ENCODE results near the gene PKD1L1.

DNA sequence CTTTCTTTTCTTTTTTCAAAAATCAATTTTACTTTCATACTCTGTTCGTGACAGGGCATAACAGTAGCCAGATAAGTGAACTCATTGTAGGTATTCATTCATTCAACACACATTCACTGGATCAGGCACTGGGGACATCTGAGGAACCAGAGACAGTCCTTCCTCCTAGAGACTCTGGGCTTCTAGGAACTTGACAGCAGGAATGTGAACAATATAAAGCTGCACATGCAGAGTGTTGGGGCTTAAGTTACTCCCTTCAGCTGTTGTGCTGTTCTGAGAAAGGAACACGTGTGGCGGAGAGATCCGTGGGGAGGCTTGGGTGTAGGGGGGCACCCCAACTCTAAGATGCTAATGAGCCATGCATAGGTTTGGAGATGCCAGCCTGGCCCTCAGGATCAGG is 120.4 kb downstream of the PKD1L1 start:
- TF ChIP-seq POLR2A (IDR thresholded peaks at IDR 0.05) (no peak), EP300 (IDR thresholded peaks at IDR 0.05) (no peak)
- TF ChIP-seq, protein P1, sequence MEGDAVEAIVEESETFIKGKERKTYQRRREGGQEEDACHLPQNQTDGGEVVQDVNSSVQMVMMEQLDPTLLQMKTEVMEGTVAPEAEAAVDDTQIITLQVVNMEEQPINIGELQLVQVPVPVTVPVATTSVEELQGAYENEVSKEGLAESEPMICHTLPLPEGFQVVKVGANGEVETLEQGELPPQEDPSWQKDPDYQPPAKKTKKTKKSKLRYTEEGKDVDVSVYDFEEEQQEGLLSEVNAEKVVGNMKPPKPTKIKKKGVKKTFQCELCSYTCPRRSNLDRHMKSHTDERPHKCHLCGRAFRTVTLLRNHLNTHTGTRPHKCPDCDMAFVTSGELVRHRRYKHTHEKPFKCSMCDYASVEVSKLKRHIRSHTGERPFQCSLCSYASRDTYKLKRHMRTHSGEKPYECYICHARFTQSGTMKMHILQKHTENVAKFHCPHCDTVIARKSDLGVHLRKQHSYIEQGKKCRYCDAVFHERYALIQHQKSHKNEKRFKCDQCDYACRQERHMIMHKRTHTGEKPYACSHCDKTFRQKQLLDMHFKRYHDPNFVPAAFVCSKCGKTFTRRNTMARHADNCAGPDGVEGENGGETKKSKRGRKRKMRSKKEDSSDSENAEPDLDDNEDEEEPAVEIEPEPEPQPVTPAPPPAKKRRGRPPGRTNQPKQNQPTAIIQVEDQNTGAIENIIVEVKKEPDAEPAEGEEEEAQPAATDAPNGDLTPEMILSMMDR (IDR thresholded peaks at IDR 0.05): no peak

Data from sigmoid colon (tissue), 4 donors.